ENCODE data around the gene PDGFB. TPM values are rescaled to one million over a fixed set of nuclear protein-coding genes. Genes with fewer than 3 reads are reported as not detected.

PDGFB gene
- total and polyA plus RNA-seq, 11 donors = 9.0 to 43.7 (median 21.3) TPM

DNA sequence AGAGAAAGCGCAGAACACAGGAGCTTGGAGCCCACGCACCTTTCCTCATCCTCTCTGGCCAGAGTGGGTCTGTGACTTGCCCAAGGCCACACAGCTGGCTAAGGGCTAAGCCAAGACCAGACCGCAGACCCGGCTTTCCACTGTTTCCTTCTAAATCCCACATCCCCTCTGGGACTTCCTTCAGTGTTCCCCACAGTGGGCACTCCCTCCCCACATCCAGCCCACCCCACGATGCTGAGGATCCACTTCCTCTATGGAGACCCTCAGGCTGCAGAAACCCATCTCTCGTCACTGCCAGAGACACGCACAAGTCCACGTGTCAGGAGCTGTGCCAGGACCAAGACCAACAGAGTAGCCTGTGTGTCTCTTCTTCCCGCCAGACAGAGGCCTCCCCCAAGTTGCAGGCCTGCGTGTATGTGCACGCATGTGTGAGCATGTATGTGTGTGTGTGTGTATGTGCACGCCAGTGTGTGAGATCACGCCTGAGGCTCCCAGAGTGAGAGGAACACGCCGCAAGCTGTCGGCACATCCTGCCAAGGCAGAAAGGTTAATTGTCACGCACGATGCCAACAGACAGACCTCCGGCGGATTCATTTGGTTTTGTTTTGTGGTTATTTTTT, 21.6 kb downstream of the PDGFB start:
- Histone ChIP-seq H3K4me3 (no peak overlapping the region), H3K27ac (no peak overlapping the region), H3K27me3 (no peaks in the 10 kb centered on the region), H3K9me3 (no peaks in the 10 kb centered on the region), H3K36me3 (peaks cover 0 to 62% (median 52%) of the 10 kb centered on the region in 9 donors), H3K4me1 (peaks cover 0 to 11% (median 0%) of the 10 kb centered on the region in 12 donors)
- 80 to 85% (median 83%) methylated on average over 20 of the region's 20 CpGs for WGBS, 4 donors
- intact Hi-C loops (cut with DNase I) = no loop called here
- TF ChIP-seq, protein P1, sequence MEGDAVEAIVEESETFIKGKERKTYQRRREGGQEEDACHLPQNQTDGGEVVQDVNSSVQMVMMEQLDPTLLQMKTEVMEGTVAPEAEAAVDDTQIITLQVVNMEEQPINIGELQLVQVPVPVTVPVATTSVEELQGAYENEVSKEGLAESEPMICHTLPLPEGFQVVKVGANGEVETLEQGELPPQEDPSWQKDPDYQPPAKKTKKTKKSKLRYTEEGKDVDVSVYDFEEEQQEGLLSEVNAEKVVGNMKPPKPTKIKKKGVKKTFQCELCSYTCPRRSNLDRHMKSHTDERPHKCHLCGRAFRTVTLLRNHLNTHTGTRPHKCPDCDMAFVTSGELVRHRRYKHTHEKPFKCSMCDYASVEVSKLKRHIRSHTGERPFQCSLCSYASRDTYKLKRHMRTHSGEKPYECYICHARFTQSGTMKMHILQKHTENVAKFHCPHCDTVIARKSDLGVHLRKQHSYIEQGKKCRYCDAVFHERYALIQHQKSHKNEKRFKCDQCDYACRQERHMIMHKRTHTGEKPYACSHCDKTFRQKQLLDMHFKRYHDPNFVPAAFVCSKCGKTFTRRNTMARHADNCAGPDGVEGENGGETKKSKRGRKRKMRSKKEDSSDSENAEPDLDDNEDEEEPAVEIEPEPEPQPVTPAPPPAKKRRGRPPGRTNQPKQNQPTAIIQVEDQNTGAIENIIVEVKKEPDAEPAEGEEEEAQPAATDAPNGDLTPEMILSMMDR (IDR thresholded peaks at IDR 0.05) = no peak
- TF ChIP-seq POLR2A (IDR thresholded peaks at IDR 0.05) = no peak
- ATAC-seq = no peak
- DNase-seq = peak in 2 of 5 donors; percentile 17 to 23

DNA sequence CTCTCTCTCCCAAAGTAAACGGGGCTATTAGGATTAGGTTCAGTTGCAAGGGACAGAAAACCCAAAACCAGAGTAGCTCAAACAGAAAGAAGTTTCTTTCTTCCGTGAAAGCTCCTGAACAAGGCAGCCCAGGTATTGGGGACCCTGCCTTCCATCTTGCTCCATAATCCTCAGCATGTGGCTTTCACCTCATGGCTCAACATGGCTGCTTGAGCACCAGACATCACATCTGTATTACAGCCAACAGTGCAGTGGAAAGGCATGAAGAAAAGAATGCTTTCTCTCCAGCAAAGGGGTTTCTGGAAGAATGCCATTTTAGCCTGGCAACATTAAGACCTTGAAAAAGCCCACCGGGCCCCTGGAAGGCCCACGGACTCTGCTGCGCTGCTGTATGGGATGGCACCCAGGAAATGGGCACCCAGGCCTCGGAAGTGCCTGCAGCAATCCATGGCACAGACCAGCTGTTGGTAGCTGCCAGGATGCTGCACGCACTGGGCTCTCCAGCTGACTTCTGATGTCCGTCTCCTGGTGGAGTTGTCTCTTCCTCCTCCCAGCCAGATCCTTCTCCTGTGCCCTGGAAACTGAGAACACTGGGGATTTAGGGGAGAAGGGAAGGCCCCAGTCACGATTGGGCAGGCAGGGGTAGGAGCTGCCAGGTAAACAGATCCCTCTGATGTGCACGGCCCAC, 22.6 kb downstream of the PDGFB start:
- peak in 2 of 5 donors; percentile 7 to 10 for DNase-seq
- 91 to 97% (median 95%) methylated on average over 7 to 10 of the region's 10 CpGs for WGBS, 4 donors
- H3K36me3 ChIP-seq = peaks cover 0 to 52% (median 42%) of the 10 kb centered on the region in 9 donors
- peak overlapping the region in 1 of 12 donors; percentile 2 for H3K27ac ChIP-seq
- ATAC-seq = no peak
- intact Hi-C loops (cut with DNase I) = no loop called here
- no peak overlapping the region for H3K4me3 ChIP-seq
- peaks cover 0 to 2% (median 0%) of the 10 kb centered on the region in 12 donors for H3K9me3 ChIP-seq
- H3K27me3 ChIP-seq = no peaks in the 10 kb centered on the region
- H3K4me1 ChIP-seq = peaks cover 0 to 11% (median 0%) of the 10 kb centered on the region in 12 donors
- TF ChIP-seq, protein P1 (IDR thresholded peaks at IDR 0.05) = no peak

DNA sequence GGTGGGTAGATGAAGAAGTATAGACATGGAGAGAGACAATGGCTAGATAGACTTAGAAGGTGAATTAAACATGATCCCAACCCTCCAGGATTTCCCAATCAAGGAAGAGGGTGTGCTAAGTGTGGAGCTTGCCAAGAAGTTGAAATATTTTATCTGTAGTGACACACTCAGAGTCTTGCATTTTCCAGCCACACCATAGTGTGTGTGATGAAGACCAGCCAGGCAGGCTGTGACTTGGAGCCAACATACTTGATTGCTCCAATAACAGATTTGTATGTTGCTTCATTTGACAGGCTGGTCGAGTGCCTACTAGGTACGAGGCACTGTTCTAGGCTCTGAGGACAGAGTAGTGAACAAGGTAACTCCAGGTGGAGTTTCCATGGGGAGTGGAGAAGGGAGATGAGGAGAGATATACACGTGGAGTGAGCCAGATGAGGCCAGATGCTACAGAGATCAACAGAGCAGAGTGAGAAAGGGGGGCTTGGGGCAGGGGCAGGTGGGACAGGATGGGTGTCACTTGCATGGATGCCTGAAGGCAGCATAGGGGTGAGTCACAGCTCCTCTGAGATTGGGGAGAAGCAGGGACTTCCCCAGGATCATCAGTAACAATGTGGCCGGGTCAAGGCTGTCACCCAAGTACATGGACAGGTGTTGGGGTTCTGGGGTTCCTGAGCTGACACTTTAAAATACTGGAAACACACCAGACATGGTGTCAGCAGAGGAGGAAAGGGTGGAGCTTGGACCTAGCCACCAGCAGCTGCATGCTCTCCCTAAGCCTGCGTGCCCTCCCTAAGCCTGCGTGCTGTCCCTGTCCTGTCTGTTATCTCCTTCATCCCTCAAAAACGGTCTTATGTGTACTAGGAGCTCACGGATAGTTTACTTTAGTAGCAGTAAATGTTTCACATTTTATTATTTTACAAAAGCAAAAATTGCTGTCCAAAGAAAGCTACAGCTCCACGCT, 23.6 kb downstream of the PDGFB start:
- intact Hi-C loops (cut with DNase I) = no loop called here
- ATAC-seq (peak; percentile 53 to 91 (median 82)), DNase-seq (peak in 2 of 5 donors; percentile 18 to 66)
- Histone ChIP-seq H3K4me1 (peaks cover 0 to 11% (median 0%) of the 10 kb centered on the region in 12 donors), H3K9me3 (peaks cover 0 to 2% (median 0%) of the 10 kb centered on the region in 12 donors), H3K36me3 (peaks cover 0 to 42% (median 35%) of the 10 kb centered on the region in 9 donors), H3K27ac (peak overlapping the region in 2 of 12 donors; percentile 2 to 21), H3K4me3 (no peak overlapping the region), H3K27me3 (no peaks in the 10 kb centered on the region)
- no peak for TF ChIP-seq POLR2A (IDR thresholded peaks at IDR 0.05)
- TF ChIP-seq, protein P1 (IDR thresholded peaks at IDR 0.05) = no peak
- WGBS, 4 donors = 37 to 50% (median 48%) methylated on average over 9 of the region's 9 CpGs
